Astrocyte (in vitro differentiated cells and primary cell): ENCODE data around the gene TP73. TPM values are rescaled to one million over a fixed set of nuclear protein-coding genes. Genes with fewer than 3 reads are reported as not detected.

Experiments
- DNase-seq: peaks from one replicate; pipeline ENCODE4 v3.0.0-alpha.2; 2010; ENCODE audit warnings: low read depth
- FAIRE-seq: peaks from 2 replicates; lab custom pipeline; 2011; peaks lifted over from hg19 to GRCh38; lab: Jason Lieb, UNC
- H2AFZ ChIP-seq: 2 replicates; pipeline ENCODE4 v1.6.0; 2012; ENCODE audit warnings: low read depth, low read length, inconsistent platforms
- H3K27ac ChIP-seq: 2 replicates; pipeline ENCODE4 v1.5.1; 2011; ENCODE audit warnings: low read depth, low read length, inconsistent platforms
- H3K27me3 ChIP-seq: 2 replicates; pipeline ENCODE4 v1.6.0; 2011; ENCODE audit warnings: low read length, inconsistent platforms; ENCODE audit not compliant: insufficient read depth
- H3K36me3 ChIP-seq: 2 replicates; pipeline ENCODE4 v1.5.1; 2011; ENCODE audit warnings: low read length, inconsistent platforms; ENCODE audit not compliant: insufficient read depth
- H3K4me1 ChIP-seq: 2 replicates; pipeline ENCODE4 v1.5.1; 2011; ENCODE audit warnings: low read length, inconsistent platforms; ENCODE audit not compliant: insufficient read depth
- H3K4me2 ChIP-seq: 2 replicates; pipeline ENCODE4 v1.6.0; 2012; ENCODE audit warnings: low read length, inconsistent platforms
- H3K4me3 ChIP-seq: 2 replicates; pipeline ENCODE4 v1.5.1; 2011; ENCODE audit warnings: low read depth, mild to moderate bottlenecking, low read length, inconsistent platforms; ENCODE audit not compliant: insufficient read depth
- H3K79me2 ChIP-seq: 2 replicates; pipeline ENCODE4 v1.6.0; 2012; ENCODE audit warnings: mild to moderate bottlenecking, low read length, inconsistent platforms; ENCODE audit not compliant: insufficient read depth
- H3K9ac ChIP-seq: 2 replicates; pipeline ENCODE4 v1.6.0; 2012; ENCODE audit warnings: mild to moderate bottlenecking, low read length, inconsistent platforms
- H3K9me3 ChIP-seq: 2 replicates; pipeline ENCODE4 v1.5.1; 2012; ENCODE audit warnings: low read depth, mild to moderate bottlenecking, low read length, inconsistent platforms; ENCODE audit not compliant: insufficient read depth
- H4K20me1 ChIP-seq: 2 replicates; pipeline ENCODE4 v1.6.0; 2012; ENCODE audit warnings: low read length, inconsistent platforms; ENCODE audit not compliant: insufficient read depth
- H3K27ac Mint-ChIP-seq: one replicate; pipeline ENCODE4 v1.8.0; 2021; ENCODE audit warnings: mild to moderate bottlenecking, mixed read lengths; ENCODE audit not compliant: unreplicated experiment
- H3K27me3 Mint-ChIP-seq: one replicate; pipeline ENCODE4 v1.8.0; 2021; ENCODE audit warnings: low read depth, mixed read lengths; ENCODE audit not compliant: unreplicated experiment
- H3K36me3 Mint-ChIP-seq: one replicate; pipeline ENCODE4 v1.8.0; 2021; ENCODE audit warnings: low read depth, mixed read lengths; ENCODE audit not compliant: unreplicated experiment
- H3K4me1 Mint-ChIP-seq: one replicate; pipeline ENCODE4 v1.8.0; 2021; ENCODE audit warnings: low read depth, mixed read lengths; ENCODE audit not compliant: unreplicated experiment
- H3K4me3 Mint-ChIP-seq: one replicate; pipeline ENCODE4 v1.8.0; 2021; ENCODE audit warnings: mild to moderate bottlenecking, moderate library complexity, mixed read lengths; ENCODE audit not compliant: unreplicated experiment
- H3K9me3 Mint-ChIP-seq: one replicate; pipeline ENCODE4 v1.8.0; 2021; ENCODE audit warnings: mild to moderate bottlenecking, mixed read lengths; ENCODE audit not compliant: unreplicated experiment
- EZH2 ChIP-seq: IDR thresholded peaks from 2 replicates; pipeline ENCODE4 v1.6.1; 2012; ENCODE audit warnings: mild to moderate bottlenecking, low read length, inconsistent platforms; ENCODE audit not compliant: insufficient read depth
- total RNA-seq: library from RNA; stranded (reverse); gene quantifications from 2 replicates; pipeline ENCODE4 v1.2.1, GENCODE V29; 2021
- TF ChIP-seq, protein P1 (sequence below): IDR thresholded peaks from 2 replicates; pipeline ENCODE4 v1.5.1; 2011; ENCODE audit warnings: low read depth, mild to moderate bottlenecking, inconsistent platforms, low read length, moderate library complexity; ENCODE audit not compliant: insufficient read depth

TP73 gene
- total RNA-seq, 1 donor from 2014 or later = 0.18 TPM

DNA sequence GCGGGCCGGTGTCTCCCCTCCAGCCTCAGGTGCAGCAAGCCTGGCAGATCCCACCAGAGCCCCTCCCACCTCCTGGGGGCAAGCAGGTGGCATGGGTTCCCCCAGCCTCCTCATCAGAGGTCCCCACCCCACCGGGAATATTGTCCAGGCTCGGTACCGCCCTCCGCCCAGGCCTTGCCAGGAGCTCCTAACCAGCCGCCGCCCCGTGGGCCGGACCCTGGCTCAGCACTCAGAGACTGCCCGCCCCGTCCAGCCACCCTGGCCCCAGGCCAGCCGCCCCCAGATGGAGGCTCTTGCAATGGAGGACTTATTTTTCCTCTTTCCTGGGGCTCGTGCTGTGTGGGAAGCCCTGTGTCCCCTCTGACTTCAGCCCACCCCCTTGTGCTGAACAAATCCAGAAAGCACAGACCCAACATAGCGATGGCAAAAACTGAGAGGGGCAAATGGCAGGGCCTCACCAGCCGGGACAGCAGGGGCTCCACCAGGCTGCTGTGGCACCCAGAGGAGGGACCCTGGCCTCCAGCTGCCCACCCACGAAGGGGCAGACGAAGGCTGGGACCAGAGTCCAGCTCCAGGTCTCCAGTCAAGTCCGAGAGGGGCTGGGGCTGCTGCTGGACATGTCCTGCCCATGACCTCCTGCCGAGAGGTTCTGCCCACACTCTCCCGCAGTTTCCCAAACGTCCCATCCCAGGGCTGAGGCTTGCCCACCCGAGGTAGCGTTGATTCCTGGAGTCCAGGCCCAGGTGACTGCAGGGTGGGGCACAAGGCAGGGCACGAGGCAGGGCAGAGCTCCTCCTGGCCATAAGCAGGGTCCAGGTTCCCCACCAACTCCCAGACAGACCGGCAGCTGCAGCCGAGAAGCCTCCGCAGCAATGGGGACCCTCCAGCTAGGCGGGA, 48.5 kb upstream of the TP73 start:
- TF ChIP-seq EZH2 = no peak
- TF ChIP-seq, protein P1, sequence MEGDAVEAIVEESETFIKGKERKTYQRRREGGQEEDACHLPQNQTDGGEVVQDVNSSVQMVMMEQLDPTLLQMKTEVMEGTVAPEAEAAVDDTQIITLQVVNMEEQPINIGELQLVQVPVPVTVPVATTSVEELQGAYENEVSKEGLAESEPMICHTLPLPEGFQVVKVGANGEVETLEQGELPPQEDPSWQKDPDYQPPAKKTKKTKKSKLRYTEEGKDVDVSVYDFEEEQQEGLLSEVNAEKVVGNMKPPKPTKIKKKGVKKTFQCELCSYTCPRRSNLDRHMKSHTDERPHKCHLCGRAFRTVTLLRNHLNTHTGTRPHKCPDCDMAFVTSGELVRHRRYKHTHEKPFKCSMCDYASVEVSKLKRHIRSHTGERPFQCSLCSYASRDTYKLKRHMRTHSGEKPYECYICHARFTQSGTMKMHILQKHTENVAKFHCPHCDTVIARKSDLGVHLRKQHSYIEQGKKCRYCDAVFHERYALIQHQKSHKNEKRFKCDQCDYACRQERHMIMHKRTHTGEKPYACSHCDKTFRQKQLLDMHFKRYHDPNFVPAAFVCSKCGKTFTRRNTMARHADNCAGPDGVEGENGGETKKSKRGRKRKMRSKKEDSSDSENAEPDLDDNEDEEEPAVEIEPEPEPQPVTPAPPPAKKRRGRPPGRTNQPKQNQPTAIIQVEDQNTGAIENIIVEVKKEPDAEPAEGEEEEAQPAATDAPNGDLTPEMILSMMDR = no peak

GRCh38 chr1:3604468-3604974, 47.8 kb upstream of the TP73 start:
- Histone ChIP-seq H3K36me3 (no peaks in the 10 kb centered on the region), H3K4me2 (no peak overlapping the region), H2AFZ (no peak overlapping the region), H3K4me3 (no peak overlapping the region), H3K27ac (no peak overlapping the region), H3K4me1 (no peaks in the 10 kb centered on the region), H3K9me3 (no peaks in the 10 kb centered on the region), H3K27me3 (peaks cover 9% of the 10 kb centered on the region), H3K79me2 (no peaks in the 10 kb centered on the region), H3K9ac (no peak overlapping the region), H4K20me1 (no peaks in the 10 kb centered on the region)
- Mint-ChIP-seq H3K36me3 (no peaks in the 10 kb centered on the region), H3K27ac (no peak overlapping the region), H3K4me1 (no peaks in the 10 kb centered on the region), H3K27me3 (peaks cover 17% of the 10 kb centered on the region), H3K4me3 (no peak overlapping the region), H3K9me3 (no peaks in the 10 kb centered on the region)
- no peak for DNase-seq
- FAIRE-seq = no peak
- no peak for TF ChIP-seq EZH2
- TF ChIP-seq, protein P1 = no peak

More for the DNA sequence above, 48.5 kb upstream of the TP73 start:
- H3K36me3 Mint-ChIP-seq = no peaks in the 10 kb centered on the region
- no peaks in the 10 kb centered on the region for H3K4me1 Mint-ChIP-seq
- H3K9me3 Mint-ChIP-seq = no peaks in the 10 kb centered on the region
- Histone ChIP-seq H3K9me3 (no peaks in the 10 kb centered on the region), H3K9ac (no peak overlapping the region), H2AFZ (no peak overlapping the region), H3K27me3 (peaks cover 9% of the 10 kb centered on the region), H3K4me2 (no peak overlapping the region), H3K4me1 (no peaks in the 10 kb centered on the region), H4K20me1 (no peaks in the 10 kb centered on the region), H3K4me3 (no peak overlapping the region), H3K79me2 (no peaks in the 10 kb centered on the region), H3K36me3 (no peaks in the 10 kb centered on the region), H3K27ac (no peak overlapping the region)
- no peak overlapping the region for H3K27ac Mint-ChIP-seq
- no peak for FAIRE-seq
- H3K4me3 Mint-ChIP-seq = no peak overlapping the region
- DNase-seq = no peak
- H3K27me3 Mint-ChIP-seq = peaks cover 13% of the 10 kb centered on the region
